Measurements from ENCODE around the gene ZNF606.

ZNF606 gene

DNA sequence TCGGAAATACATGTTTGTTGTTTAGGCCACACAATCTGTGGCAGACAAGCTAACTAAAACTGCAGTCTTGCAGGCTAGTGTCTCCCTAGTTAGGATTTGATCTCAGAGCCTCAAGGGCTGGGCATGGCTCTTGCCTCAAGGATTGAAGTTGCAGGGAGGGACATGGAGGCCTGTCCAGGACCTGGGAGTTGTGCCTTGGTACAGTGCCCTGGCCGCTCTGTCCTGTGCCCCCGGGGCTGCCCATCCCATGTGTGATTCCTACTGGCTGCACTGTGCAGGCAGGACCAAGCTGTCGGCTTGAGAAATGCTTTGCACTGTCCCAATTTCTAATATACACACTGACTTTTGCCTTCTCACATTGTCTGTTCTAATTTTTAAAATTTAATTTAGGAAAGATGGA is 47.6 kb downstream of the ZNF606 start:
- H3K4me3 ChIP-seq (ENCODE audit: low read depth, low read length) = no peak overlapping the region
- TF ChIP-seq, protein P1, sequence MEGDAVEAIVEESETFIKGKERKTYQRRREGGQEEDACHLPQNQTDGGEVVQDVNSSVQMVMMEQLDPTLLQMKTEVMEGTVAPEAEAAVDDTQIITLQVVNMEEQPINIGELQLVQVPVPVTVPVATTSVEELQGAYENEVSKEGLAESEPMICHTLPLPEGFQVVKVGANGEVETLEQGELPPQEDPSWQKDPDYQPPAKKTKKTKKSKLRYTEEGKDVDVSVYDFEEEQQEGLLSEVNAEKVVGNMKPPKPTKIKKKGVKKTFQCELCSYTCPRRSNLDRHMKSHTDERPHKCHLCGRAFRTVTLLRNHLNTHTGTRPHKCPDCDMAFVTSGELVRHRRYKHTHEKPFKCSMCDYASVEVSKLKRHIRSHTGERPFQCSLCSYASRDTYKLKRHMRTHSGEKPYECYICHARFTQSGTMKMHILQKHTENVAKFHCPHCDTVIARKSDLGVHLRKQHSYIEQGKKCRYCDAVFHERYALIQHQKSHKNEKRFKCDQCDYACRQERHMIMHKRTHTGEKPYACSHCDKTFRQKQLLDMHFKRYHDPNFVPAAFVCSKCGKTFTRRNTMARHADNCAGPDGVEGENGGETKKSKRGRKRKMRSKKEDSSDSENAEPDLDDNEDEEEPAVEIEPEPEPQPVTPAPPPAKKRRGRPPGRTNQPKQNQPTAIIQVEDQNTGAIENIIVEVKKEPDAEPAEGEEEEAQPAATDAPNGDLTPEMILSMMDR (IDR thresholded peaks at IDR 0.05; ENCODE audit: control insufficient read depth, extremely low read depth, insufficient read depth) = no peak
- DNase-seq (ENCODE audit: low read depth) = no peak

DNA sequence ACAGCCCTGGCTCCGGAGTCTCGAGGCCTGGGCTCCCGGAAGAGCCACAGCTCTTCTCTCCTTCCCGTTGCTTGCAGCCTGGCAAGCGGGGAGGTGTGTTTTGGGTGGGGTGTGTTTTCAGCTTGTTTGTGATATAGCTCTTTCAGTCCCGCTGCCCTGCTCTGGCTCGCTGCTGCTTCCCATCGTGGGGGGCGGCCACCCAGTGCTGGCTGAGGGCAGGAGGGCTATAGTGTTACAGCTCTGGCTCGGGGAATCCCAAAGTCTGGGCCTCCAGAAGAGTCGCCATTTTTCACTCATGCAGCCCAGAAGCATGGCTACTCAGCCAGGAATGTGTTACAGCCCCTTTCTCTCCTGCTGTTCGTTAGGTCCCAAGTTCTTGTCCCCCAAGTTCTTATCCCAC is 52.9 kb downstream of the ZNF606 start:
- no peak overlapping the region for H3K4me3 ChIP-seq (ENCODE audit: low read depth, low read length)
- no peak for DNase-seq (ENCODE audit: low read depth)
- TF ChIP-seq, protein P1 (IDR thresholded peaks at IDR 0.05; ENCODE audit: control insufficient read depth, extremely low read depth, insufficient read depth) = no peak

DNA sequence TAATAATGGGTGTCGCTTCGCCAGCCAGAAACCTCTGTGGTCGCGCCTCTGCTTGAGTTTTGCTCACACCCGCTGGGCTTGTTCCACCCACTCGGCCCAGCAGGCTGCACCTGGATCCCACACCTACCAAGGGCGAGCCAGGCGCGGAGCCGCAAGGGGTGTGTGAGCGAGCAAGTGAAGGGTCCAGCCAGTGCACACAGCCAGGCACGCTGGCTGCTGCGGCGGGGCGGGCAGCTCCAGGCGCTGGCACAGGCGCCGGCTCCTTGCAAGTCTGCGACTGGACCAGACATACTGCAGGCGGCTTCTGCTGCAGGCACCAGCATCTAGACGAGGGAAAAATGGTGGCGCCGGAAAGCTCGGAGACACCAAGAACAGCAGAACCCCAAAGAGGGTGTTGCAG is 53.3 kb downstream of the ZNF606 start:
- no peak overlapping the region for H3K4me3 ChIP-seq (ENCODE audit: low read depth, low read length)
- no peak for DNase-seq (ENCODE audit: low read depth)
- TF ChIP-seq, protein P1 (IDR thresholded peaks at IDR 0.05; ENCODE audit: control insufficient read depth, extremely low read depth, insufficient read depth) = no peak

DNA sequence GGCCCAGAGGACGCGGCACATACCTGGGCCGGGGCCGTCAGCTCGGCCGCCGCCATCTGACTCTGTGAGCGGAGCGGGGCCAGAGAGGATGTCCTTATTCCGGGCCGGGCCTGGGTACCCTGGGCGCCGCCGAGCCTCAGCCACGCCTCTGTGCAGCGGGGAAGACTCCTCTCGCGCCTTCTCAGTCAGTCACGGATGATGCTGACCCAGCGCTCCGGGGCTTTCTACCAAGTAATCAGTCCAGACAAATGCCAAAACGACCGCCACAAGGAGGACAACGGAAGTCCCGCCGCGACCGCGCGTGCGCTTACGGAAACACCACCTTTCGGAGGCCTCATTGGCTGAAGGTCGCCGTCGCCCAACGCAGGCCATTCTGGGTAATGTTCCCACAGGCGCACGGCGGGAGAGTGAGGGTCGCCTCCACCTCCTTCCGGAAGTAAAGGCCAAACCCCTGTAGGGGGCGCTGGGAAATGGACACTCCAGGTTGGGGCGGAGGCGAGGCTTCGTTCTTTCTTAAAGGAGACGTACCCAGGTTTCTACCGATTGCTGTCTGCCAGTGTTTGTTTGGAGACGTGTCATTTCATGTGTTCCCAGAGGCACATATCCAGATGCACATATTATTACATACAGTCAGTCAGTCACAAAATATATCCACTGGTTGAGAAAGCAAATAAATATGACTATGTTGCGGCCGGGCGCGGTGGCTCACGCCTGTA is 55.0 kb downstream of the ZNF606 start, which contains the start of gene ZNF256:
TSS of gene ZNF256 (minus strand) at position 288 of the 716 bp plus-strand sequence. CDS start at position 56, 232 bp downstream.
- H3K4me3 ChIP-seq (ENCODE audit: low read depth, low read length) = peak within 1 kb of the TSS; percentile 92
- peak; percentile 93 for DNase-seq (ENCODE audit: low read depth)

DNA sequence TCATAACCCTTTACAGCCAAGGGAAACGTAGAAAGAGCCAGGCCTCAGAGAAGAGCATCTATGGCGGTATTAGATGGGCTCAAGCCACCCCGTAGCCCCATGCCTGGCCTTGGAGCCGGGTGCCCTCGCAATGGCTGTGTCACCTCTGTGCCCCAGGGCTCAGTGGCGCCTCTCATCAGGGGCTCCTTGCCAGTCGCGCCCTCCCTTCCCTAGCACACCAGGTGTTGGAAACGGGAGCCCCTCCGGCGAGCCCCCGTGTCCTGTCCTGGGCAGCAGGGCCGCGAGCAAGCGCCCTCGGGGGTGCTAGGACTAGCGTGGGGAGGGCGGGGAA is 55.6 kb downstream of the ZNF606 start:
- TF ChIP-seq, protein P1 (IDR thresholded peaks at IDR 0.05; ENCODE audit: control insufficient read depth, extremely low read depth, insufficient read depth) = no peak
- DNase-seq (ENCODE audit: low read depth) = no peak
- peak overlapping the region; percentile 92 for H3K4me3 ChIP-seq (ENCODE audit: low read depth, low read length)

More for the DNA sequence above, 55.0 kb downstream of the ZNF606 start, which contains the start of gene ZNF256:
- TF ChIP-seq, protein P1 (IDR thresholded peaks at IDR 0.05; ENCODE audit: control insufficient read depth, extremely low read depth, insufficient read depth) = peak; percentile 67

DNA sequence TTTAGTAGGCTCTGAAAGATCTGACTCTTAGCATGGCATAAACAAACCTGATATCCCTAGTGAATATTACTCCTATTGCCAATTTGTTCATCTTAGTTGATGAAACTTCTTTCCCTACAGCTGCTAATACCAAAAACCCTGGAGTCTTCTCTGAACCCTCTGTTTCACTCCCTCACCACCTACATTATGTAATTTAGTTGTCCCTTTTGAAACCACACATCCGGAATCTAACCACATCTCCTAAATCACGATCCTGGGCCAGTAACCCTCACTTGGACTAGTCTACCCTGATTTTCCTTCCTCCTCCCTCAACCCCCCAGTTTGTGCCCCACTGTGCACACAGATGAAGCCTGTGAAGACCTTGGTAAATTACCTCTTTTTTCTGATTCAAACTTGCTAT is 56.3 kb downstream of the ZNF606 start:
- TF ChIP-seq, protein P1 (IDR thresholded peaks at IDR 0.05; ENCODE audit: control insufficient read depth, extremely low read depth, insufficient read depth) = no peak
- DNase-seq (ENCODE audit: low read depth) = no peak
- H3K4me3 ChIP-seq (ENCODE audit: low read depth, low read length) = peak overlapping the region; percentile 92

DNA sequence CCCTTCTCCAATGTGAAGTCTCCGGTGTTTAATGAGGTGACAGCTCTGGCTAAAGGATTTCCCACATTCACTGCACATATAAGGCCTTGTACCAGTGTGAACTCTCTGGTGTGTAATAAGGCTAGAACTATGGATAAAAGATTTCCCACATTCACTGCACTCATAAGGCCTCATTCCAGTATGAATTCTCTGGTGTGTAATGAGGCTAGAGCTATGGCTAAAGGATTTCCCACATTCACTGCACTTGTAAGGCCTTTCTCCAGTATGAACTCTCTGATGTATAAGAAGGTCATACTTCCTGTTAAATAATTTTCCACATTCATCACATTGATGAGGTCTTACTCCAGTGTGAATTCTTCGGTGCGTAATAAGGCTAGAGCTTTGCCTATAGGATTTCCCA is 61.0 kb downstream of the ZNF606 start:
- no peak for DNase-seq (ENCODE audit: low read depth)
- H3K4me3 ChIP-seq (ENCODE audit: low read depth, low read length) = no peak overlapping the region
- TF ChIP-seq, protein P1 (IDR thresholded peaks at IDR 0.05; ENCODE audit: control insufficient read depth, extremely low read depth, insufficient read depth) = no peak

Measured in LNCaP clone FGC (cell line).